K562 (cell line): ENCODE measurements around the gene OTUD1. TPM values are rescaled to one million over a fixed set of nuclear protein-coding genes. Genes with fewer than 3 reads are reported as not detected.

ENCODE experiments used
- L3MBTL2 ChIP-seq: fragments of 450-650 bp; IDR thresholded peaks from 2 replicates; pipeline ENCODE4 v1.6.1; 2016; ENCODE audit warnings: mild to moderate bottlenecking, moderate library complexity
- NFXL1 ChIP-seq: fragments of 450-650 bp; formaldehyde crosslinking; IDR thresholded peaks from 2 replicates; pipeline ENCODE4 v1.4.0; 2021; ENCODE audit warnings: mild to moderate bottlenecking
- TEAD2 ChIP-seq: fragments of 450-650 bp; IDR thresholded peaks from 2 replicates; pipeline ENCODE4 v1.6.1; 2016; ENCODE audit warnings: missing genetic modification characterization, control low read depth, missing compliant biosample characterization
- ZBTB1 ChIP-seq: sonication (generic); formaldehyde crosslinking; IDR thresholded peaks from 2 replicates; pipeline ENCODE4 v1.8.1; 2023; ENCODE audit warnings: missing genetic modification reagents, low read depth, mild to moderate bottlenecking, borderline replicate concordance
- polyA plus RNA-seq, 8 experiments: library from polyadenylated mRNA; depleted of rRNA in 4 of 8; stranded (reverse) in 5 of 8; unstranded in 3 of 8; fragments of >200 nt; fragmentation: Nextera tagmentation in 2 of 8; fragmentation: Illumina TruSeq in 1 of 8; extraction: Ambion mirVana in 2 of 8; extraction: Trizol in 1 of 8; gene quantifications; 2 replicates each; pipeline versions ENCODE4 v1.2.1 to v1.2.3, GENCODE V29; 2011 to 2014; ENCODE audit warnings: inconsistent platforms in 1 of 8, missing spikeins in 1 of 8
- total RNA-seq, 7 experiments: library from RNA; depleted of rRNA in 6 of 7; stranded (reverse); fragments of >200 nt in 6 of 7; fragmentation: Illumina TruSeq in 2 of 7; extraction: Trizol in 2 of 7; gene quantifications; 2 replicates each; pipeline versions ENCODE4 v1.2.1 to v1.2.3, GENCODE V29; 2011 to 2021; ENCODE audit warnings: low replicate concordance in 1 of 7
- TF ChIP-seq, protein P1 (sequence below): IDR thresholded peaks from 3 replicates; pipeline ENCODE4 v1.6.1; 2011; ENCODE audit warnings: borderline replicate concordance, mild to moderate bottlenecking; ENCODE audit not compliant: insufficient read length, insufficient read depth
- TF ChIP-seq, protein P2 (sequence below): sonication (generic); formaldehyde crosslinking; IDR thresholded peaks from 2 replicates; pipeline ENCODE4 v1.8.0; 2022; ENCODE audit warnings: mild to moderate bottlenecking, missing genetic modification reagents, borderline replicate concordance
- TF ChIP-seq, protein P3 (sequence below): fragments of 450-650 bp; IDR thresholded peaks from 2 replicates; pipeline ENCODE4 v1.6.1; 2017; ENCODE audit warnings: antibody characterized with exemption, mild to moderate bottlenecking

OTUD1 gene
- total and polyA plus RNA-seq, 9 of the 15 experiments (the other 6 are each of a cell fraction or from before 2014, with no cell fraction given) = 0.29 to 2.0 (median 0.49) TPM

DNA sequence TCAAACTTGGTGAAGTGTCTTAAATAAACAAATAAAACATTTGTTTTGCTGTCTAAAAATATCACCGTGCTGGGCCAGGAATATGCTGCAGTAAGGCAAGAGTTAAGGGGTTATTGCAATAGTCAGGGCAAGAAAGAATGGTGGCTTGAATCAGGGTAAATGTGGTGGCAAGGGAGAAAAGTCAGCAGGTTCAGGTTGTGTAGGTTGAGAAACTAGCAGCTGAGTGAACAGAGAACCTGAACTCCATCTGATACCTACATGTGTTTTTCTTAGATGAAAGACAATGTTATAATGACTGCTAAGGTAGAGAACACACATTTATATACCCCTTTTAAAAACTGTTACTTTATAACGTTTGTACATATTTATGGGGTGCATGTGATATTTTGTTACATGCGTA, 28.7 kb downstream of the OTUD1 start (continued):
- TF ChIP-seq L3MBTL2 (no peak), ZBTB1 (CRISPR knock-in tag) (no peak), NFXL1 (CRISPR knock-in tag) (no peak), TEAD2 (tag) (no peak)
- TF ChIP-seq, protein P1, sequence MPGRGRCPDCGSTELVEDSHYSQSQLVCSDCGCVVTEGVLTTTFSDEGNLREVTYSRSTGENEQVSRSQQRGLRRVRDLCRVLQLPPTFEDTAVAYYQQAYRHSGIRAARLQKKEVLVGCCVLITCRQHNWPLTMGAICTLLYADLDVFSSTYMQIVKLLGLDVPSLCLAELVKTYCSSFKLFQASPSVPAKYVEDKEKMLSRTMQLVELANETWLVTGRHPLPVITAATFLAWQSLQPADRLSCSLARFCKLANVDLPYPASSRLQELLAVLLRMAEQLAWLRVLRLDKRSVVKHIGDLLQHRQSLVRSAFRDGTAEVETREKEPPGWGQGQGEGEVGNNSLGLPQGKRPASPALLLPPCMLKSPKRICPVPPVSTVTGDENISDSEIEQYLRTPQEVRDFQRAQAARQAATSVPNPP = no peak
- TF ChIP-seq, protein P2, sequence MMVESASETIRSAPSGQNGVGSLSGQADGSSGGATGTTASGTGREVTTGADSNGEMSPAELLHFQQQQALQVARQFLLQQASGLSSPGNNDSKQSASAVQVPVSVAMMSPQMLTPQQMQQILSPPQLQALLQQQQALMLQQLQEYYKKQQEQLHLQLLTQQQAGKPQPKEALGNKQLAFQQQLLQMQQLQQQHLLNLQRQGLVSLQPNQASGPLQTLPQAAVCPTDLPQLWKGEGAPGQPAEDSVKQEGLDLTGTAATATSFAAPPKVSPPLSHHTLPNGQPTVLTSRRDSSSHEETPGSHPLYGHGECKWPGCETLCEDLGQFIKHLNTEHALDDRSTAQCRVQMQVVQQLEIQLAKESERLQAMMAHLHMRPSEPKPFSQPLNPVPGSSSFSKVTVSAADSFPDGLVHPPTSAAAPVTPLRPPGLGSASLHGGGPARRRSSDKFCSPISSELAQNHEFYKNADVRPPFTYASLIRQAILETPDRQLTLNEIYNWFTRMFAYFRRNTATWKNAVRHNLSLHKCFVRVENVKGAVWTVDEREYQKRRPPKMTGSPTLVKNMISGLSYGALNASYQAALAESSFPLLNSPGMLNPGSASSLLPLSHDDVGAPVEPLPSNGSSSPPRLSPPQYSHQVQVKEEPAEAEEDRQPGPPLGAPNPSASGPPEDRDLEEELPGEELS (CRISPR knock-in tag) = no peak
- TF ChIP-seq, protein P3, sequence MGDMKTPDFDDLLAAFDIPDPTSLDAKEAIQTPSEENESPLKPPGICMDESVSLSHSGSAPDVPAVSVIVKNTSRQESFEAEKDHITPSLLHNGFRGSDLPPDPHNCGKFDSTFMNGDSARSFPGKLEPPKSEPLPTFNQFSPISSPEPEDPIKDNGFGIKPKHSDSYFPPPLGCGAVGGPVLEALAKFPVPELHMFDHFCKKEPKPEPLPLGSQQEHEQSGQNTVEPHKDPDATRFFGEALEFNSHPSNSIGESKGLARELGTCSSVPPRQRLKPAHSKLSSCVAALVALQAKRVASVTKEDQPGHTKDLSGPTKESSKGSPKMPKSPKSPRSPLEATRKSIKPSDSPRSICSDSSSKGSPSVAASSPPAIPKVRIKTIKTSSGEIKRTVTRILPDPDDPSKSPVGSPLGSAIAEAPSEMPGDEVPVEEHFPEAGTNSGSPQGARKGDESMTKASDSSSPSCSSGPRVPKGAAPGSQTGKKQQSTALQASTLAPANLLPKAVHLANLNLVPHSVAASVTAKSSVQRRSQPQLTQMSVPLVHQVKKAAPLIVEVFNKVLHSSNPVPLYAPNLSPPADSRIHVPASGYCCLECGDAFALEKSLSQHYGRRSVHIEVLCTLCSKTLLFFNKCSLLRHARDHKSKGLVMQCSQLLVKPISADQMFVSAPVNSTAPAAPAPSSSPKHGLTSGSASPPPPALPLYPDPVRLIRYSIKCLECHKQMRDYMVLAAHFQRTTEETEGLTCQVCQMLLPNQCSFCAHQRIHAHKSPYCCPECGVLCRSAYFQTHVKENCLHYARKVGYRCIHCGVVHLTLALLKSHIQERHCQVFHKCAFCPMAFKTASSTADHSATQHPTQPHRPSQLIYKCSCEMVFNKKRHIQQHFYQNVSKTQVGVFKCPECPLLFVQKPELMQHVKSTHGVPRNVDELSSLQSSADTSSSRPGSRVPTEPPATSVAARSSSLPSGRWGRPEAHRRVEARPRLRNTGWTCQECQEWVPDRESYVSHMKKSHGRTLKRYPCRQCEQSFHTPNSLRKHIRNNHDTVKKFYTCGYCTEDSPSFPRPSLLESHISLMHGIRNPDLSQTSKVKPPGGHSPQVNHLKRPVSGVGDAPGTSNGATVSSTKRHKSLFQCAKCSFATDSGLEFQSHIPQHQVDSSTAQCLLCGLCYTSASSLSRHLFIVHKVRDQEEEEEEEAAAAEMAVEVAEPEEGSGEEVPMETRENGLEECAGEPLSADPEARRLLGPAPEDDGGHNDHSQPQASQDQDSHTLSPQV = no peak
